HepG2 (cell line): Measurements from ENCODE around the gene MLANA. TPM values are rescaled to one million over a fixed set of nuclear protein-coding genes. Genes with fewer than 3 reads are reported as not detected.

Source experiments
- ATAC-seq: fragments of 200-7000 bp; cut with Tn5 transposase; 3 replicates; pipeline ENCODE4 v1.9.1; 2020; ENCODE audit warnings: mild to moderate bottlenecking, moderate library complexity
- BruUV-seq: library from RNA; stranded (reverse); fragments of 400-500 nt; replicated peaks from 2 replicates; lab custom pipeline; 2021; lab: Mats Ljungman, UMichigan
- CTCF ChIA-PET: fragments of 300-600 bp; formaldehyde crosslinking; extraction: SDS; loops from one replicate; lab custom pipeline; 2021; ENCODE audit warnings: low total read pairs, inconsistent platforms, low intra/inter-chr PET ratio; lab: Yijun Ruan, JAX
- POLR2A ChIA-PET: fragments of 350-600 bp; sonication (Branson Sonifier 250); formaldehyde crosslinking; loops from one replicate; lab custom pipeline; 2020; ENCODE audit warnings: antibody characterized with exemption, inconsistent platforms; lab: Yijun Ruan, JAX
- DNase-seq: peaks from one replicate; pipeline ENCODE4 v3.0.0-alpha.2; 2015; ENCODE audit warnings: low spot score
- FAIRE-seq: peaks from 3 replicates; lab custom pipeline; 2011; peaks lifted over from hg19 to GRCh38; lab: Jason Lieb, UNC
- H2AFZ ChIP-seq: one replicate; pipeline ENCODE4 v1.6.1; 2011; ENCODE audit warnings: low read length, inconsistent platforms
- H3K27ac ChIP-seq: fragments of 300-600 bp; 3 replicates; pipeline ENCODE4 v1.8.0; 2011; ENCODE audit warnings: mixed run types, mild to moderate bottlenecking, mixed read lengths, low read length, inconsistent platforms; ENCODE audit not compliant: insufficient read depth; ENCODE audit errors: extremely low read length
- H3K27me3 ChIP-seq, 2 experiments: fragments of 200-600 bp in 1 of 2; 2 replicates in 1 of 2; 3 replicates in 1 of 2; pipeline versions ENCODE4 v1.6.0 to v1.8.0; 2011; ENCODE audit warnings: low read length in 2 of 2, mild to moderate bottlenecking in 2 of 2, moderate library complexity in 2 of 2, inconsistent platforms in 1 of 2; ENCODE audit not compliant: insufficient read depth in 2 of 2, control insufficient read depth in 1 of 2
- H3K36me3 ChIP-seq, 2 experiments: fragments of 200-600 bp in 1 of 2; replicated peaks in 1 of 2; 2 replicates in 1 of 2; 3 replicates in 1 of 2; pipeline versions ENCODE4 v1.5.1 to v1.8.0; 2011; ENCODE audit warnings: low read length in 2 of 2, inconsistent platforms in 1 of 2; ENCODE audit not compliant: insufficient read depth in 2 of 2, control insufficient read depth in 1 of 2
- H3K4me1 ChIP-seq: 2 replicates; pipeline ENCODE4 v1.5.1; 2012; ENCODE audit warnings: low read length, inconsistent platforms; ENCODE audit not compliant: insufficient read depth
- H3K4me2 ChIP-seq: 2 replicates; pipeline ENCODE4 v1.6.0; 2011; ENCODE audit warnings: low read depth, low read length, inconsistent platforms
- H3K4me3 ChIP-seq, 3 experiments: fragments of 200-600 bp in 1 of 3; sonication (generic), shearing (Covaris generic) in 1 of 3; replicated peaks in 1 of 3; 2 replicates each; pipeline ENCODE4 v1.5.1; 2011 to 2016; ENCODE audit warnings: low read length in 3 of 3, inconsistent platforms in 2 of 3, low read depth in 2 of 3, mild to moderate bottlenecking in 2 of 3, control low read depth in 1 of 3, mixed read lengths in 1 of 3; ENCODE audit not compliant: insufficient read depth in 1 of 3
- H3K79me2 ChIP-seq: one replicate; pipeline ENCODE4 v1.6.1; 2011; ENCODE audit warnings: low read length, inconsistent platforms; ENCODE audit not compliant: insufficient read depth
- H3K9ac ChIP-seq: 2 replicates; pipeline ENCODE4 v1.6.0; 2011; ENCODE audit warnings: mild to moderate bottlenecking, low read depth, low read length, inconsistent platforms; ENCODE audit not compliant: insufficient read depth
- H3K9me3 ChIP-seq: 2 replicates; pipeline ENCODE4 v1.5.1; 2012; ENCODE audit warnings: mild to moderate bottlenecking, low read length
- H4K20me1 ChIP-seq: 2 replicates; pipeline ENCODE4 v1.6.0; 2011; ENCODE audit warnings: inconsistent platforms, mild to moderate bottlenecking, low read length, moderate library complexity; ENCODE audit not compliant: insufficient read depth
- AFF4 ChIP-seq: sonication (generic); formaldehyde crosslinking; IDR thresholded peaks from 2 replicates; pipeline ENCODE4 v1.4.0; 2020; ENCODE audit warnings: missing genetic modification reagents
- GABPA ChIP-seq, 2 experiments: IDR thresholded peaks; 2 replicates each; pipeline ENCODE4 v1.6.1; 2011 to 2016; ENCODE audit warnings: low read depth in 2 of 2, low read length in 1 of 2, missing biosample characterization in 1 of 2, missing genetic modification characterization in 1 of 2
- HDAC1 ChIP-seq: sonication (generic); formaldehyde crosslinking; IDR thresholded peaks from 2 replicates; pipeline ENCODE4 v1.5.1; 2020; ENCODE audit warnings: mild to moderate bottlenecking, missing genetic modification reagents
- ISX ChIP-seq: sonication (generic); formaldehyde crosslinking; conservative IDR thresholded peaks from 2 replicates; pipeline ENCODE4 v1.5.0; 2020; ENCODE audit warnings: missing genetic modification reagents
- NCOR1 ChIP-seq: fragments of 200-600 bp; sonication (generic); IDR thresholded peaks from 2 replicates; pipeline ENCODE4 v1.7.0; 2017; ENCODE audit warnings: antibody characterized with exemption, low read length, borderline replicate concordance
- RBFOX2 ChIP-seq: fragments of 200-400 bp; formaldehyde crosslinking; IDR thresholded peaks from 2 replicates; pipeline ENCODE4 v1.6.1; 2017; ENCODE audit warnings: low read depth, mild to moderate bottlenecking, low read length
- THAP8 ChIP-seq: sonication (generic); formaldehyde crosslinking; IDR thresholded peaks from 2 replicates; pipeline ENCODE4 v1.5.1; 2020; ENCODE audit warnings: missing genetic modification reagents, mild to moderate bottlenecking, borderline replicate concordance
- ZFP90 ChIP-seq: sonication (generic); formaldehyde crosslinking; IDR thresholded peaks from 2 replicates; pipeline ENCODE4 v1.8.0; 2022; ENCODE audit warnings: missing genetic modification reagents, mild to moderate bottlenecking, inconsistent platforms, borderline replicate concordance
- ZFY ChIP-seq: sonication (generic); formaldehyde crosslinking; IDR thresholded peaks from 2 replicates; pipeline ENCODE4 v1.4.0; 2020; ENCODE audit warnings: missing genetic modification reagents
- ZNF251 ChIP-seq: sonication (generic); formaldehyde crosslinking; IDR thresholded peaks from 2 replicates; pipeline ENCODE4 v1.9.0; 2021; ENCODE audit warnings: mild to moderate bottlenecking, missing genetic modification reagents
- ZNF501 ChIP-seq: sonication (generic); formaldehyde crosslinking; IDR thresholded peaks from 2 replicates; pipeline ENCODE4 v1.5.1; 2020; ENCODE audit warnings: mild to moderate bottlenecking, moderate library complexity, missing genetic modification reagents
- ZNF543 ChIP-seq: sonication (generic); formaldehyde crosslinking; IDR thresholded peaks from 2 replicates; pipeline ENCODE4 v1.4.0; 2020; ENCODE audit warnings: mild to moderate bottlenecking, missing genetic modification reagents
- ZSCAN30 ChIP-seq: sonication (generic); formaldehyde crosslinking; IDR thresholded peaks from 2 replicates; pipeline ENCODE4 v1.5.0; 2020; ENCODE audit warnings: mild to moderate bottlenecking, missing genetic modification reagents
- WGBS: methylation state at CpG from one replicate; pipeline ENCODE4 v1.1.6; 2017; ENCODE audit warnings: low lambda C conversion rate; 5-methylcytosine and 5-hydroxymethylcytosine counted together
- in situ Hi-C: cut with HindIII; loops from 2 replicates; pipeline ENCODE4 v1.10.0; 2017; ENCODE audit warnings: low pct_unique_long_range_greater_than_20kb; ENCODE audit not compliant: extremely low pct_ligation_motif_present
- intact Hi-C: fragments of 100-400 bp; cut with micrococcal nuclease; formaldehyde crosslinking; loops from one replicate; pipeline ENCODE4 v1.10.0; 2022; ENCODE audit not compliant: unreplicated experiment
- polyA plus RNA-seq, 8 experiments: library from polyadenylated mRNA; depleted of rRNA in 3 of 8; stranded (reverse) in 7 of 8; unstranded in 1 of 8; fragments of >200 nt; fragmentation: Illumina TruSeq in 4 of 8; extraction: Trizol in 4 of 8; gene quantifications; 2 replicates each; pipeline versions ENCODE4 v1.2.1 to v1.2.3, GENCODE V29; 2011 to 2016; ENCODE audit warnings: low read depth in 4 of 8, missing spikeins in 1 of 8, mixed read lengths in 1 of 8; ENCODE audit not compliant: insufficient read depth in 1 of 8
- total RNA-seq, 5 experiments: library from RNA; depleted of rRNA; stranded (reverse); fragments of >200 nt; fragmentation: Illumina TruSeq; extraction: Trizol; gene quantifications; 2 replicates each; pipeline ENCODE4 v1.2.3, GENCODE V29; 2016; ENCODE audit warnings: low read depth in 1 of 5

MLANA gene
- total and polyA plus RNA-seq, 2 of the 13 experiments (the other 11 are each of a cell fraction or from before 2014, with no cell fraction given) = 0.11 to 0.18 TPM

- ChIA-PET CTCF (no interaction called here), POLR2A (no interaction called here)
- no peaks in the 10 kb centered on the region for H4K20me1 ChIP-seq
- intact Hi-C loops = no loop called here
- no peaks in the 10 kb centered on the region for H3K9me3 ChIP-seq
- H3K27ac ChIP-seq = no peak overlapping the region
- no peak overlapping the region for H3K9ac ChIP-seq
- H3K36me3 ChIP-seq = no peaks in the 10 kb centered on the region
- H3K79me2 ChIP-seq = no peaks in the 10 kb centered on the region
- no peak for FAIRE-seq
- H3K4me3 ChIP-seq = no peak overlapping the region
- H3K4me2 ChIP-seq = no peak overlapping the region
- no TSS peak for BruUV-seq
- TF ChIP-seq ZNF251 (CRISPR knock-in tag) (no peak), GABPA (IDR thresholded peaks at IDR 0.05; ENCODE audit: low read depth, low read length) (no peak), GABPA (CRISPR knock-in tag; IDR thresholded peaks at IDR 0.05; ENCODE audit: low read depth) (no peak), ZSCAN30 (CRISPR knock-in tag) (no peak), HDAC1 (no peak), ISX (CRISPR knock-in tag) (no peak), ZFP90 (CRISPR knock-in tag) (no peak), ZNF543 (CRISPR knock-in tag) (no peak), THAP8 (CRISPR knock-in tag) (no peak), RBFOX2 (no peak), AFF4 (CRISPR knock-in tag) (no peak), NCOR1 (no peak), ZNF501 (CRISPR knock-in tag) (no peak), ZFY (CRISPR knock-in tag) (no peak)
- no peak for ATAC-seq
- peaks cover 27% of the 10 kb centered on the region for H3K4me1 ChIP-seq
- in situ Hi-C loops = no loop called here
- no peak for DNase-seq
- H2AFZ ChIP-seq = no peak overlapping the region
- WGBS = 63% methylated on average over 4 of the region's 4 CpGs
- H3K27me3 ChIP-seq = no peaks in the 10 kb centered on the region
Measured at GRCh38 chr9:5864446-5864845, 26.2 kb upstream of the MLANA start.
